NCI-H82 treated with DMSO at 0.1 percent for 48 hours (cell line): ENCODE measurements around the gene CCDC81.
"Not testable (repeated sequence)": the region's sequence is repeated elsewhere in the genome, so short reads cannot be mapped to it uniquely, and the experiment has no call there.

Experiments used
- DNase-seq: peaks from one replicate; lab custom pipeline; 2025; ENCODE audit not compliant: unreplicated experiment; lab: John Stamatoyannopoulos, UW

Gene CCDC81

DNA sequence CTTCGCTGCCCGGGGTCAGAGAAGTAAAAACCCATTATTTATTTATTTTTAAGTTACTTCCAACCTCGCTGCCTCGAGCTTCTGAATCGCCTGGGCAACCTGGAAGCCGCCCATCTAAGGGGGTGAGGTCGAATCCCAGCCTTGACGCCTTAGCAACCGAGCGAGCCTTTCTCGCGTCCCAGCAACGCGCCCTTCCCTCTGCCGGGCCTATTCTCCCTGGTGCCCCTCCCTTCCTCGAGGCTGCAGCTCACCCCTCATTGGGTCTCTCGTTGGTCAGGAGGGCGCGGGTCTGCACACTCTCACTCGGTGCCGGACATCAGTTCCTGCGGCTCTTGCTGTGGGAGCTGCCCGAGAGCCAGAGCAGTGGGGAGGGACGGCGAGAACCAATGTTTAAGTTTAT is at the start of gene CCDC81:
Gene CCDC81, plus strand, starts transcription at position 302 of the 400 bp plus-strand sequence. CDS start 277 bp downstream, outside the sequence.
- DNase-seq = no peak

DNA sequence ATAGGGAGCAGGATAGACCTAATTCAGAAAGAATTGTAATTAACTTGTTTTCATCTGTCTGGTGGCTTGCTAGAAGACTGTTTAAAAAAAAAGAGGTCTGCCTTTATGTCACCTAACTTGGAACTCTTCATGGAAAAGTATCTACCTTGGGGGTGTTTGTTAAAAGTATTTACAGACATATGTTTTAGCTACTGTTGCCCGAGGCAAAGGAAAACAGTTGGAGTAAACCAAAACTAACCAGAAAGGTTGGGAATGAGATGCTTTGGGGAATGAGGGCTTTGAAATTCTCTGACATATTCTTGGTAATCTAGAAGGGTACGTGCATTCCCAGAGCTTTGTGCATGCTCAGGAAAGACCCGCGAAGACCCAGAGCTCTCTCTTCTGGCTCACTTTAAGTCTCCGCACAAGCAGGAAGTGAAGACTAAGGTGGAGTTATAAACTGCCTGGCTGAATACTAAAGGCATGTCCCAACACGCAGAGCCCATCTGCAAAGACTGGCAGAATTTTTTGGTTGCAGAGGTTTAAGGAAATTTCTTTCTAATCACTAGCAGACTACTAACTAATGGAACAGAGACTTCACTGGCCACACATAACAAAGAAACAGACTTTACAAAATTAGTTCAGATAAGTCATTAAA is 39.4 kb upstream of the CCDC81 start:
- no peak for DNase-seq

DNA sequence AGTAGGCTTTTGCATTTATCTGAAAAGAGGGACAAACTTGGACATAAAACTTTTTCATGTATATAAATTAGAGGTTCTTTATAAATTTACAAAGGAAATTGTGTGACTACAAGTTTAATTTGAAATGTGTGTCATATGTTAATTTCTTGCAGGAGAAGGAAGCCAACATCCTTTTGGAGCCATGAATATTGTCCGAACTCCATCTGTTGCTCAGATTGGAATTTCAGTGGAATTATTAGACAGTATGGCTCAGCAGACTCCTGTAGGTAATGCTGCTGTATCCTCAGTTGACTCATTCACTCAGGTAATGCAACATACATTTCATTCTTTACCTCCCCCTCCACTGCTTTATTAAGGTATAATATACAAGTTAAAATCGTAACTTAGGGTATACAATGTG is 37.5 kb upstream of the CCDC81 start:
- DNase-seq = no peak

DNA sequence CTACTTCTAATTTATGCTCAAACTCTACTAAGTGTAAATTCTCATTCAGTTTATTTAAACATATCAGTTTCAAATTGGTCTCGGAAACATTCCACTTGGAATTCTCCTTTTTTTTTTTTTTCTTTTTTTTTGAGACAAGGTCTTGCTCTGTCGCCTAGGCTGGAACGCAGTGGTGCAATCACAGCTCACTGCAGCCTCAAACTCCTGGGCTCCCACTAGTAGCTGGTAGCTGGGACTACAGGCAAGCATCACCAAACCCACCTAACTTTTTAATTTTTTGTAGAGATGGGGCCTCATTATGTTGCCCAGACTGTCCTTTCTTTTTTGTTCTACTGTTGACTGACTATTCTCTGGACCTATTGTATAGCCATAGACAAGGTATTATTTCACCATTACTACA is 33.3 kb upstream of the CCDC81 start:
- DNase-seq = no peak

DNA sequence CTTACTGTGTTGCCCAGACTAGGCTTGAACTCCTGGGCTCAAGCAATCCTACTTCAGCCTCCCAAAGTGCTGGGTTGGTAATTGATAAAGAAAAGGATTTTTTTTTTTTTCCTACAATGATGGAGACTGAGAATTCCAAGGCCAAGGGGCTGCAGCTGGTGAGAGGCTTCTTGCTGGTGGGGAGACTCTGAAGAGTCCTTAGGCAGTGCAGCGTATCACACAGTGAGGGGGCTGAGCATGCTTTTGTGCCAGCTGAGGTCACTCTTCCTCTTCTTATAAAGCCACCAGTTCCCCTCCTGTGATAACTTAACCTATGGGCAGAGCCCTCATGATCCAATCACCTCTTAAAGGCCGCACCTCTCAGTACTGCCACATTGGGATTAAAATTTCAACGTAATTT is 28.2 kb upstream of the CCDC81 start:
- no peak for DNase-seq

DNA sequence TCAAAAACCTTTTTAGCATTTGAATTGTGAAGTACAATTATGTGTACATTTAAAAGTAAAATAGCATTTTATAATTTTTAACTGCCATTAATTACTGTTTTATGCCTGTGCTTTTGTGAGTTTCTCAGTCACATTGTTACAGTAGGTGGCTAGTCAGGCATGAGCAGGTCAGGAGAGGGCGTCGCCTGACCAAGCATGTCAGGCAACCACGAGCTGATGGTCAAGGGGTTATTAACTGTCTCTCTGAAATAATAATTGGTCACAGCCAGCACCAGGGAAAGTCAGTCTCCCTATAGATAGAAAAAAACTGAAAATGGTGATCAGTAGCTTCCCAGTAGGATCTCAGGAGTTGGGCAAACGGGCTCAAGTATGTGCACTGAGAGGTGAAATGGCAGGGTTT is 19.4 kb upstream of the CCDC81 start:
- no peak for DNase-seq

DNA sequence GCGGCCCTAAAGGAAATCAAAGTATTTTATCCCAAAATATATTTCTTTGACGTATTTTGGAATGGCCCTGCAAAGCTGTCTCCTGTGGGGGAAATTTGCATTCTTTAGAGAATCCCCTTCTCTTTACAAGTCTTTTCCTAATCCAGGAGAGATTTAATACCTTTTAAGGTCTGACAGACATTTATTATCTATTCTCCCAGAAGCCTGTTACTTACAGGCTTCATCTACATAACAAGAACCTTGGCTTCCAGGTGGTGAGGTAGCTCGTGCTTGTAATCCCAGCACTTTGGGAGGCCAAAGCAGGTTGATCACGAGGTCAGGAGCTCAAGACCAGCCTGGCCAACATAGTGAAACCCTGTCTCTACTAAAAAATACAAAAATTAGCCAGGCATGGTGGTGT is 17.3 kb upstream of the CCDC81 start:
- not testable (repeated sequence) for DNase-seq

DNA sequence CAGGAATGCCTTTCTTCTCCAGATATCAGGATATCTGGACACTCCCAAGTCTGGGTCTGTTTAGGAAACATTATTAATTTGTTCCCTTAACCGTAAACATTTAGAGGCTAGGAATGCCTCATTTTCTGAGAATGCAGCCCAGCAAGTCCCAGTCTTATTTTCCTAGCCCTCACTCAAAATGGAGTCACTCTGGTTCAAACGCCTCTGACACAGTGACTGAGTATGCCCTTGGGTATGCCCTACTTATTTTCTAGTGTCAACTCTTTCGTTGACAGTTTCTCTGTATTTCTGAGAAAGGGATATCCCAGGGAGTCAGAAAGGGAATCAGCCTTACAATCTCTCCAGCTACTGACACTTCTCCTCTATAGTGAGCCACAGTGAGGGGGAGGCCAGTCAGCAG is 16.0 kb upstream of the CCDC81 start:
- no peak for DNase-seq

DNA sequence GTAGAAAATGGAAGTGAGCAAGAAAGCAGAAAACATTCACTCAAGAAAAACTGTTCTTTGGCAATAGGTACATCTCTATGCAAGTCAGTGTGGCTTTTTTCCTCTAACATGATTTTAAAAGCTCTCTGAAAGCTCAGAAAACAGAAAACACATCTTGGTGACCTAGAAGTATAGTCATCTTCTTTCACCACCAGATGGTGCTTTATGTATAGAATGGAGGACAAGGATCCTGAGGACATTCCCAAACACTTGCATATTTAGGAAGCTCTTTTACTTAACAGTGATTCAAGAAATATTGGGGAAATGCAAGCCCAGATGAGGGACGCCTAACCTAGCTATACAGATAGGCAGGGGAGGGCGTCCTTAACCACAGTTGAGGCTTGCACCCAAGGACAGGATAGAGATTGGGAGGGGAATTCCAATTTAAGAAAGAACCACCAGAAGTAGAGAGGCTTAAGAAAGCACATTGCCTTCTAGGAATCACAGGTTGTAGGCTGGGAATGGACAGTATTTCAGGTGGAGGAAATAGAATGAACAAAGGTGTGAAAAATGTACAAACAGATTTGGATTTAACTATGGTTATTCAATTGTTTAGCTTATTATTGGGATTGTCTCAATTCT is 13.8 kb upstream of the CCDC81 start:
- DNase-seq = no peak

DNA sequence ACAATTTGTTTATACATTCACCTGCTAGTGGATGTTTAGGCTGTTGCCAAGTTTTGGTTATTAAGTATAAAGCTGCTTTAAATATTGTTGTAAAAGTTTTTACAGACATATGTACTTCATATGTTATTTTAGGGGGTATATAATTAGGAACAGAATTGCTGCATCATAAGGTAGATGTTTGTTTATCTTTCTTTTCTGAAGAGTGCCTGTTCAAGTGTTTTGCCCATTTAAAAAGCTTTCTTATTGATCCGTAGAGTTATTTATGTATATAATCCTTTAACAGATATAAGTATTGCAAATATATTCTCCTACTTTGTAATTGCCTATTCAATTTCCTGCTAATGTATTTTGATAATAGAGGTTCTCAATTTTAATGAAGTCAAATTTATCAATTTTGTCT is 11.3 kb upstream of the CCDC81 start:
- no peak for DNase-seq

DNA sequence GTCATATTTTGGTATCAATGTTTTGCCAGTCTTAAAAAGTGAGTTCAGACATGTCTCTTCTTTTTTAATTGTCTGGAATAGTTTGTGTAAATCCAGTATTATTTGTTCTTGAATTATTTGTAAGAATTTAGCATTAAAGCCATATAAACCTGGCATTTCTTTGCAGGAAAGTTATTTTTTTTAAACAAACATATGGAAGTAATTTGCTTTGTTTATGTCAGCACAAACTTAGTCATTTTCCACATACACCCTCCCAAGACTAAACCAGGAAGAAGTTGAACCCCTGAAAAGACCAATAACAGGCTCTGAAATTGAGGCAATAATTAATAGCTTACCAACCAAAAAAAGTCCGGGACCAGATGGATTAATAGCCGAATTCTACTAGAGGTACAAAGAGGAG is 9.1 kb upstream of the CCDC81 start:
- DNase-seq = no peak

DNA sequence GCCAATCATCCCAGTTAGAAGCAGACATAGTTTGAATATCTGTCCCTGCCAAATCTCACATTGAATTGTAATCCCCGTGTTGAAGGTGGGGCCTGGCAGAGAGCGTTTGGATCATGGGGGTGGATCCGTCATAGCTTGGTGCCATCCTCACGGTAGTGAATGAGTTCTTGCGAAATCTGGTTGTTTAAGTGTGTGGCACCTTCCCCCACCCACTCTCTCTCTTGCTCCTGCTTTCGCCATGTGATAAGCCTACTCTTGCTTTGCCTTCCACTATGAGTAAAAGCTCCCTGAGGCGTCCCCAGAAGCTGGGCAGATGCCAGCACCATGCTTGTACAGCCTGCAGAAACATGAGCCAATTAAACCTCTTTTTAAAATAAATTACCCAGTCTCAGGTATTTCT is 5.0 kb upstream of the CCDC81 start:
- DNase-seq = no peak

DNA sequence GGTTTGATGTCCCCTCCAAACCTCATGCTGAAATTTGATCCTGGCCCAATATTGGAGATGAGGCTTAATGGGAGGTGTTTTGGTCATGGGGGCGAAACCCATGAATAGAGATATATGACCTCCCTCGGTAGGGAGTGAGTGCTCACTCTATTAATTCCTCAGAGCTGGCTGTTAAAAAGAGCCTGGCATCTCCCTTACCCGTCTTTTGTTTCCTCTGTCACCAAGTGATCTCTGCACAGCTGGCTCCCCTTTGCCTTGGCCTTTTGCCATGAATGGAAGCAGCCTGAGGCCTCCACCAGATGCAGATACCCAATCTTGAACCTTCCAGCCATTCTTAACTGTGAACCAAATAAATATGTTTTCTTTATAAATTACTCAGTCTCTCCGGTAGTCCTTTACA is 4.5 kb upstream of the CCDC81 start:
- no peak for DNase-seq

DNA sequence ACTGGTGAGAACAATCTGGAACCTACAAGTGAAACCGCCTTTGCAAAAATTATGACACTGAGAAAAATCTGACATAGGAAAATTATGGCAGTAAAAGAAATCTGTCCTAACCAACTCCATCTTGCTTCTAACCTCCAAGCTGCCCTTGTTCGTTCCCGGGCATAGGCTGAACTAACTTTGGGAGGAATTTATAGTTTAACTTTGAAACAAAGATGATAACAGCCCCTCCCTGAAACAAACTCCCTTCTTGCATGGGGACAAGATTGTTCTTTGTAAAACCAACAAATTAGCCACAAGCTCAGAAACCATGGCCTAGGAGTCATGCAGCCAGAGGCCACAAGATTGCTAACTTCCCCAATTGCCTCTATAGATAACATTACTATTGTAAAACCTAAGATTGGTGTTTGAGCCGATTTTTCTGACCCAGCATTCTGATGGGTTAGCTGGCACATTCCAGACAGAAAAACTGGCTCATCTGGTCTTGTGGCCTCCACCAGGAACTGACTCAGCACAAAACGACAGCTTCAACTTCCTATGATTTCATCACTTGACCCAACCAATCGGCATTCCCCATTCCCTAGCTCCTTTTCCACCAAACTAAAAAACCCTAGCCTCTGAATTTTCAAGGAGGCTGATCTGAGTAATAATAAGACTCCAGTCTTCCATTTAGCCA is 3.6 kb upstream of the CCDC81 start:
- DNase-seq = no peak

DNA sequence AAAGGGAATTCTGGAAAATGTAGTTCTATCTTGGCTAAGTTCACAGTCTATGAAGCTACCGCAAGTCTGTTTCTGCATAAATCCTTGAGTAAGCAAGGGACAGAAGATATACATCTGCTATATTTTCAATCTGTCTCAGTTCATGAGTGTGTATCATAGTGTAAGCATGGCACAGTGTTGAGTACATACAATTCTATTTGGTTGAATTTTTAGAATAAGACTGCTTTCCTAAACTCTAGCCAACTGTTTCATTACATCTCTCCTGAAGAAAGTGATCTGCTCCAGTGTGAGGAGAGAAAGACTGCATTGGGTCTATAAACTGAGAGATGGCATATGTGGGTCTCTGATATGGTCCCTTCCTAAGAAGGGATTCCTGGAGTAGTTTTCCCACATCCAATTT is 2.6 kb upstream of the CCDC81 start:
- no peak for DNase-seq

DNA sequence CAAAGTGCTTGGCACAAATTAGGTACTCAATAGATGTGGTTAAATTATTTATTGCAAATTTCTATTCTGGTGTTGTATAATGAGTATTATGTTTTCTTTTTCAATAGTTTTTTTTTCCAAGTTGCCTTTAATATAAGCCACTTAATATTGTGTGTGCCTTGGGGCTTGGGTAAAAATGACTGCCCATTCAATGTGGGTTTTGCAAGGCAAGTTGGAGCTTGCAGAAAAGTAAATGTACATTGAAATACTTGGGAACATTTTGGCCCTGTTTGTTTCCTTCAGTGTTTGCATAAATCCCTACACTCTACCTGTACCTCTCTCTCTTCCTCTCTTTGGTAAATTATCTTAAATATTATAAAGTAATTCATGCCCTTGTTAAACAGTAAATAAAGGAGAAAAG is 2.1 kb upstream of the CCDC81 start:
- no peak for DNase-seq

DNA sequence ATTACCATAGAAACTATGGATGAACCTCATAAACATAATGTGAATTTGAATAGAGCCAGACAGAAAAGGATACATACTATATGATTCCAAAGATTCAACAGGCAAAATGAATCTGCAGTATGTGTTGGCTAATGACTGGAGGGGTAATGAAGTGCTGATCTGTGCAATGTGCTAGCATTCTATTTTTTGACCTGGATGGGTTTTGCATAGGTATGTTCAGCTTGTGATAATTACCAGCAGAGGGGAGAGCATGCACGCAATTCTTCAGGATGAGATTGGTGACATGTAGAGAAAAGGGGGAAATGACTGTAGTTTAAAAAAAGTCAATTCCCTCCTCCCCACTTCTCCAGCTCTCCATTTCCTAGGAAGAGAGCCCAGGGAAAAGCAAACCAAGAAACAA is 618 bp upstream of the CCDC81 start:
- no peak for DNase-seq

DNA sequence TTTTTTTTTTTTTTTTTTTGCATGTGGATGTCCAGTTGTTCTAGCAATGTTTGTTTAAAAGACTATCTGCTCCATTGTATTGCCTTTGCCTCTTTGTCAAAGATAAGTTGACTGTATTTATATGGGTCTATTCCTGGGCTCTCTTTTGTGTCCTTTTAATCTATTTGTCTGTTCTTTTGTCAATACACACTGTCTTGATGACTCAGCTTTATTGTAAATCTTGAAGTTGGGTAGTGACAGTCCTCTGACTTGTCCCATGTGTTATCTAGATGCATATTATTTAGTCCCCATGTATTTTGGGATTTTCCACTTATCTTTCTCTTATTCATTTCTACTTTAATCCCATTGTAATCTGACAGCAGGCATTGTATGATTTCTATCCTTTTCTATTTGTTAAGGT is 3.3 kb downstream of the CCDC81 start:
- DNase-seq = no peak

DNA sequence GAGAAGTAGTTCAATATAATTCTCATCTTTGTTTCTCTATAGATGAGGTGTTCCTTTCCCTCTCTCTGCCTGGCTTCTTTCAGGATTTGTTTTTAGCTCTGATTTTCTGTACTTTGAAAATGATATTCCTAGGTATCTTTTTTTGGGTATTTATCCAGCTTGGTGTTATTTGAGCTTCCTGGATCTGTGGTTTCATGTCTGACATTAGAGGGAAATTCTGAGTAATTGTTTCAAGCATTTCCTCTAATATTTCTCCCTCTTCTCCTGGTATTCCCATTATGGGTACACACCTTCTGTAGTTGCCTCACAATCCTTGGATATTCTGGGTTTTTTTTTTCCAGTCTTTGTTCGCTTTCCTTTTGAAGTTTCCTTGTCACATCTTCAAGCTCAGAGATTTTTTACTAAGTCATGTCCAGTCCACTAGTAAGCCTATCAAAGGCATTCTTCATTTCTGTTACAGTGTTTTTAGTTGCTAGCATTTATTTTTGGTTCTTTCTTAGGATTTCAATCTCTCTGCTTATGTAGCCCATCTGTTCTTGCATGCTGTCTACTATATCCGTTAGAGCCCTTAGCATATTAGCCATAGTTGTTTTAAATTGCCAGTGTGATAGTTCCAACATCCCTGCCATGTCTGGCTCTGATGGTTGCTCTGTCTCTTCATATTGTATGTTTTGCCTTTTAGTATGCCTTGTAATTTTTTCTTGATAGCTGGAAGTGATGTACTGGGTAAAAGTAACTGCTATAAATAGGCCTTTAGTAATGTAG is 5.8 kb downstream of the CCDC81 start:
- DNase-seq = no peak

DNA sequence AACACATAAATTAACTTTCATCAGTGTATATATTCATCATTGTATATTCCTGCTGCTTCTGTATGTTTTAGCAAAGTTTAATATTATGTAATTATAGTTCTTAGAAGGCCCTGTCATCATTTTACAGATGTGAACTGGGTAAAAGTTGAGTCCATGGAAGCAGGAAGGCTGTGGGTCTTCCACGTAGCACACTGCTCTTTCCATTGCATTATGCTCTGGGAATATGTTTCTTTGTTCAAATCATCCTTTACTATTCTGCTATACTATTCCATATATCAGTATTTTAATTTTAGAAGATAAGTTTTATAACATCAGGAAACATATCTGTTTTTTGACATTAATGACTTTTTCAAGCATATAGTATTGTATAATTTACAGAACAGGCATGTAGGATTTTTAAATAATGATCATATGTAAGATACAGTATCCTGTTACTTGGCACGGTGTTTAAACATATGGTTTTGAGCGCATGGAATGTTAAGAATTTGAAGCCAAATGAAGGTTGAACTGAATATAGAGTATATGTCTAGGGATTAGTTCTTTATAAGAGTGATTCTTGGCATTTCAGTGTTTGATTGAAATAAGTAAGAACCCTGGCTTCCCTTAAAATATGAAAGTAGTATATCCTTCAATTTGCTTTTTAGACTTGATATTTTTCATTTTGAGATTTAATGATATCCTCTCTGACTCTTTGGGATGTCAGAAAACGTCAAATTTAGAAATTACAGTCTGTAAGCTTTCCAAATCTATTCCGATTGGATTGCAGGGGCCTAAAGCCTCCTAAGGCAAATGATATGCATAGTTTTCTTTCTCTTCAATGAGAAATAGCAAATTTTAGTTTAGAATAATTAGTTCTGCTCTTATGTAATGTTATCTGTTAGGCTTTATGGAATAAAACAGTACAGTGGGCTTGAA is 8.6 kb downstream of the CCDC81 start:
- no peak for DNase-seq

DNA sequence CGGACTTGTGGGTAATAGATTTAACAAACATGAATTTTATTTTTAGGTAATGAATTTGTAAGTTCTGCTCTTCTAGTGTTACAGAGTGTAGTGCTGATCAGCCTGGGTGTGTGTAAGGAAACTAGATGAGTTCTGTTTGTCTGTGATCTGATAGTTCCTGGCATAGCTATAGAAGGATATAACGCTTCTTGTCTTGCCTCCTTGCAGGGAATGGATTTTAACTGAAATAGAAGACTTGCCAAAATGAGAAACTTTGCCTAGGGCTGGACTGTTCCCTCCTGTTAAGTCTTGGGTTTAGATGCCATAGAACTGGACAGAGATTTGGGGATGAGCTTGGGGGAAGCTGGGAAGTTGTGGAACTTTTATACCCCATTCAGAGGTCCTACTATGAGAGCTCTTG is 11.6 kb downstream of the CCDC81 start:
- DNase-seq = no peak
